SK-N-SH (cell line): ENCODE measurements around the gene ATP2C1. TPM values are rescaled to one million over a fixed set of nuclear protein-coding genes. Genes with fewer than 3 reads are reported as not detected.

ENCODE experiments used
- CTCF ChIA-PET: fragments of 300-600, 350-600 bp; formaldehyde crosslinking; extraction: SDS; loops from one replicate; lab custom pipeline; 2021; lab: Yijun Ruan, JAX
- POLR2A ChIA-PET: fragments of 350-600 bp; sonication (Branson Sonifier 250); formaldehyde crosslinking; extraction: SDS; loops from one replicate; lab custom pipeline; 2020; ENCODE audit warnings: antibody characterized with exemption, inconsistent platforms; lab: Yijun Ruan, JAX
- DNase-seq: peaks from one replicate; pipeline ENCODE4 v3.0.0; 2012
- H2AFZ ChIP-seq: fragments of 200-600 bp; sonication (generic); 2 replicates; pipeline ENCODE4 v1.8.1; 2016; ENCODE audit warnings: antibody characterized with exemption, mild to moderate bottlenecking, low read depth
- H3F3A ChIP-seq: fragments of 200-600 bp; sonication (generic); replicated peaks from 2 replicates; pipeline ENCODE3; 2016; ENCODE audit warnings: antibody characterized with exemption, mild to moderate bottlenecking; ENCODE audit not compliant: insufficient read depth
- H3K27ac ChIP-seq, 2 experiments: fragments of 200-500 bp in 1 of 2; fragments of 200-600 bp in 1 of 2; sonication (Bioruptor generic) in 1 of 2; sonication (generic), shearing (Covaris generic) in 1 of 2; 2 replicates each; pipeline versions ENCODE4 v1.5.1 to v1.6.1; 2014 to 2016; ENCODE audit warnings: low read depth in 2 of 2, inconsistent platforms in 1 of 2, low read length in 1 of 2, mild to moderate bottlenecking in 1 of 2, mixed read lengths in 1 of 2
- H3K27me3 ChIP-seq: fragments of 200-600 bp; sonication (generic), shearing (Covaris generic); 2 replicates; pipeline ENCODE4 v1.6.1; 2016; ENCODE audit warnings: mixed run types; ENCODE audit not compliant: insufficient read depth
- H3K36me3 ChIP-seq, 2 experiments: fragments of 200-500 bp in 1 of 2; fragments of 200-600 bp in 1 of 2; sonication (Bioruptor generic) in 1 of 2; sonication (generic) in 1 of 2; replicated peaks in 1 of 2; 2 replicates each; pipeline versions ENCODE3 to v1.5.1; 2014 to 2016; ENCODE audit warnings: low read length in 1 of 2, mild to moderate bottlenecking in 1 of 2; ENCODE audit not compliant: insufficient read depth in 2 of 2, control insufficient read depth in 1 of 2
- H3K4me1 ChIP-seq, 2 experiments: fragments of 200-500 bp in 1 of 2; fragments of 200-600 bp in 1 of 2; sonication (Bioruptor generic) in 1 of 2; sonication (generic), shearing (Covaris generic) in 1 of 2; 2 replicates each; pipeline versions ENCODE4 v1.5.1 to v1.6.1; 2014 to 2016; ENCODE audit warnings: low read depth in 1 of 2, low read length in 1 of 2, mixed run types in 1 of 2; ENCODE audit not compliant: insufficient read depth in 2 of 2, control insufficient read depth in 1 of 2
- H3K4me2 ChIP-seq: fragments of 200-600 bp; sonication (generic), shearing (Covaris generic); 2 replicates; pipeline ENCODE4 v1.6.1; 2017; ENCODE audit warnings: mixed run types
- H3K4me3 ChIP-seq, 2 experiments: fragments of 200-500 bp in 1 of 2; fragments of 200-600 bp in 1 of 2; sonication (Bioruptor generic) in 1 of 2; sonication (generic), shearing (Covaris generic) in 1 of 2; 2 replicates each; pipeline versions ENCODE4 v1.5.1 to v1.8.1; 2014 to 2016; ENCODE audit warnings: low read depth in 2 of 2, inconsistent platforms in 1 of 2, low read length in 1 of 2, mild to moderate bottlenecking in 1 of 2, mixed read lengths in 1 of 2, moderate library complexity in 1 of 2
- H3K79me2 ChIP-seq: fragments of 200-600 bp; sonication (generic); 2 replicates; pipeline ENCODE4 v1.8.1; 2017; ENCODE audit warnings: mild to moderate bottlenecking; ENCODE audit not compliant: insufficient read depth
- H3K9ac ChIP-seq: fragments of 200-600 bp; sonication (generic); 2 replicates; pipeline ENCODE4 v1.6.1; 2017; ENCODE audit warnings: mixed run types
- H3K9me2 ChIP-seq: fragments of 200-600 bp; sonication (generic); 2 replicates; pipeline ENCODE4 v1.6.1; 2017; ENCODE audit warnings: mixed run types
- H3K9me3 ChIP-seq: fragments of 200-600 bp; sonication (generic); 2 replicates; pipeline ENCODE4 v1.6.1; 2017; ENCODE audit warnings: mixed run types, mild to moderate bottlenecking, moderate library complexity
- H4K20me1 ChIP-seq: fragments of 200-600 bp; sonication (generic); 2 replicates; pipeline ENCODE4 v1.6.1; 2017; ENCODE audit warnings: mild to moderate bottlenecking, mixed run types; ENCODE audit not compliant: insufficient read depth
- EP300 ChIP-seq, 2 experiments: IDR thresholded peaks; 2 replicates each; pipeline versions ENCODE4 v1.4.0 to v1.6.1; 2012; ENCODE audit warnings: borderline replicate concordance in 1 of 2, low read depth in 1 of 2, low read length in 1 of 2
- EZH2phosphoT487 ChIP-seq: fragments of 200-600 bp; sonication (generic); IDR thresholded peaks from 2 replicates; pipeline ENCODE4 v1.6.1; 2017; ENCODE audit warnings: low read depth, mixed run types, mild to moderate bottlenecking, antibody characterized with exemption, moderate library complexity, borderline replicate concordance
- FOSL2 ChIP-seq: IDR thresholded peaks from 2 replicates; pipeline ENCODE4 v1.4.0; 2012; ENCODE audit warnings: low read depth, mild to moderate bottlenecking, moderate library complexity, borderline replicate concordance
- FOXJ3 ChIP-seq: sonication (generic); formaldehyde crosslinking; IDR thresholded peaks from 2 replicates; pipeline ENCODE4 v1.5.1; 2020; ENCODE audit warnings: mild to moderate bottlenecking, missing genetic modification reagents
- FOXM1 ChIP-seq: IDR thresholded peaks from 2 replicates; pipeline ENCODE4 v1.4.0; 2012; ENCODE audit warnings: low read depth, mild to moderate bottlenecking
- GABPA ChIP-seq: IDR thresholded peaks from 2 replicates; pipeline ENCODE4 v1.4.0; 2012; ENCODE audit warnings: low read depth, mild to moderate bottlenecking
- GATA2 ChIP-seq: sonication (generic); formaldehyde crosslinking; IDR thresholded peaks from 2 replicates; pipeline ENCODE4 v1.5.0; 2020; ENCODE audit warnings: mild to moderate bottlenecking, missing genetic modification reagents
- JUND ChIP-seq: IDR thresholded peaks from 2 replicates; pipeline ENCODE4 v1.4.0; 2012
- NFIC ChIP-seq: IDR thresholded peaks from 2 replicates; pipeline ENCODE4 v1.4.0; 2012; ENCODE audit warnings: borderline replicate concordance
- POLR2AphosphoS5 ChIP-seq: IDR thresholded peaks from 2 replicates; pipeline ENCODE4 v1.6.1; 2012; ENCODE audit warnings: low read depth, low read length
- RFX5 ChIP-seq: IDR thresholded peaks from 2 replicates; pipeline ENCODE4 v1.6.1; 2012; ENCODE audit warnings: mild to moderate bottlenecking, improper control_type of control experiment, low read length
- RXRA ChIP-seq: IDR thresholded peaks from 2 replicates; pipeline ENCODE4 v1.4.0; 2012; ENCODE audit warnings: low read depth, mild to moderate bottlenecking, borderline replicate concordance
- SIN3A ChIP-seq: IDR thresholded peaks from 2 replicates; pipeline ENCODE4 v1.6.1; 2012; ENCODE audit warnings: low read depth, mild to moderate bottlenecking, low read length, moderate library complexity, borderline replicate concordance
- SMC3 ChIP-seq: IDR thresholded peaks from 2 replicates; pipeline ENCODE4 v1.6.1; 2012; ENCODE audit warnings: low read depth, low read length, improper control_type of control experiment
- TCF12 ChIP-seq: IDR thresholded peaks from 2 replicates; pipeline ENCODE4 v1.4.0; 2012
- TEAD4 ChIP-seq: IDR thresholded peaks from 2 replicates; pipeline ENCODE4 v1.4.0; 2012; ENCODE audit warnings: mild to moderate bottlenecking, borderline replicate concordance; ENCODE audit not compliant: insufficient read depth
- YY1 ChIP-seq: IDR thresholded peaks from 2 replicates; pipeline ENCODE4 v1.4.0; 2012; ENCODE audit warnings: low read depth, mild to moderate bottlenecking
- WGBS: methylation state at CpG from one replicate; pipeline ENCODE4 v1.1.6; 2017; ENCODE audit warnings: low lambda C conversion rate; 5-methylcytosine and 5-hydroxymethylcytosine counted together
- polyA plus RNA-seq, 3 experiments: library from polyadenylated mRNA; depleted of rRNA; stranded (reverse); fragments of >200 nt; gene quantifications; 2 replicates each; pipeline ENCODE4 v1.2.3, GENCODE V29; 2012
- TF ChIP-seq, protein P1 (sequence below): fragments of 150-350 bp; IDR thresholded peaks from 2 replicates; pipeline ENCODE4 v1.6.1; 2016; ENCODE audit warnings: mild to moderate bottlenecking, low read depth, low read length
- TF ChIP-seq, protein P2 (sequence below): IDR thresholded peaks from 2 replicates; pipeline ENCODE4 v1.6.1; 2012; ENCODE audit warnings: mild to moderate bottlenecking, low read depth, low read length, moderate library complexity
- TF ChIP-seq, protein P3 (sequence below): fragments of 200-600 bp; sonication (generic); IDR thresholded peaks from 2 replicates; pipeline ENCODE4 v1.6.1; 2017; ENCODE audit warnings: antibody characterized with exemption, mild to moderate bottlenecking, moderate library complexity
- TF ChIP-seq, protein P4 (sequence below): IDR thresholded peaks from 2 replicates; pipeline ENCODE4 v1.4.0; 2012; ENCODE audit warnings: low read depth, borderline replicate concordance
- TF ChIP-seq, protein P5 (sequence below): IDR thresholded peaks from 2 replicates; pipeline ENCODE4 v1.4.0; 2012; ENCODE audit warnings: low read depth, borderline replicate concordance
- TF ChIP-seq, protein P6 (sequence below): IDR thresholded peaks from 2 replicates; pipeline ENCODE4; 2012

ATP2C1 gene
- polyA plus RNA-seq, 1 of the 3 experiments (the other 2 are of a cell fraction), result 35.6 TPM

DNA sequence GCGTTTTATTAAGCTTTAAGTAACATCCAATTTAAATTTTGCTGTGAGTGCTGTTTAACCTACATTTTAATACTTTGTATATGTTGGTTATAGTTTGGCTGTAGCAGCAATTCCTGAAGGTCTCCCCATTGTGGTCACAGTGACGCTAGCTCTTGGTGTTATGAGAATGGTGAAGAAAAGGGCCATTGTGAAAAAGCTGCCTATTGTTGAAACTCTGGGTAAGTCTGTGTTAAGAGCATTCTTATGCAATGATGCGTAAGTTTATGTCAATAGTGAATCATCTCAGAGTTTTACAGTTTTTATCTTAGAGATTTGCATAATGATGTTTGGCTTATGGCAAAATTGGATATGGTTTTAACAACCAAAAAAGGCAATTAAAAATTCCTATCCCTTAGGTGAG lies 70.0 kb downstream of the ATP2C1 start:
- Histone ChIP-seq H2AFZ (no peak overlapping the region), H3F3A (peaks cover 58% of the 10 kb centered on the region), H3K27me3 (no peaks in the 10 kb centered on the region)
- CTCF ChIA-PET, result interaction anchor here (0.7 kb wide), 1 partner anchor 71 kb away, joined by 3 read pairs; no protein-coding TSS in a partner anchor
- TF ChIP-seq TEAD4, result peak; percentile 48; the same call in 1 of the 2 replicates
- TF ChIP-seq NFIC, result no peak
- TF ChIP-seq YY1, result no peak
- TF ChIP-seq TCF12, result peak; percentile 60
- TF ChIP-seq, protein P1, sequence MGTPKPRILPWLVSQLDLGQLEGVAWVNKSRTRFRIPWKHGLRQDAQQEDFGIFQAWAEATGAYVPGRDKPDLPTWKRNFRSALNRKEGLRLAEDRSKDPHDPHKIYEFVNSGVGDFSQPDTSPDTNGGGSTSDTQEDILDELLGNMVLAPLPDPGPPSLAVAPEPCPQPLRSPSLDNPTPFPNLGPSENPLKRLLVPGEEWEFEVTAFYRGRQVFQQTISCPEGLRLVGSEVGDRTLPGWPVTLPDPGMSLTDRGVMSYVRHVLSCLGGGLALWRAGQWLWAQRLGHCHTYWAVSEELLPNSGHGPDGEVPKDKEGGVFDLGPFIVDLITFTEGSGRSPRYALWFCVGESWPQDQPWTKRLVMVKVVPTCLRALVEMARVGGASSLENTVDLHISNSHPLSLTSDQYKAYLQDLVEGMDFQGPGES, result no peak
- TF ChIP-seq RFX5, result no peak
- no peak for TF ChIP-seq SIN3A
- TF ChIP-seq FOXJ3, result no peak
- TF ChIP-seq, protein P2, sequence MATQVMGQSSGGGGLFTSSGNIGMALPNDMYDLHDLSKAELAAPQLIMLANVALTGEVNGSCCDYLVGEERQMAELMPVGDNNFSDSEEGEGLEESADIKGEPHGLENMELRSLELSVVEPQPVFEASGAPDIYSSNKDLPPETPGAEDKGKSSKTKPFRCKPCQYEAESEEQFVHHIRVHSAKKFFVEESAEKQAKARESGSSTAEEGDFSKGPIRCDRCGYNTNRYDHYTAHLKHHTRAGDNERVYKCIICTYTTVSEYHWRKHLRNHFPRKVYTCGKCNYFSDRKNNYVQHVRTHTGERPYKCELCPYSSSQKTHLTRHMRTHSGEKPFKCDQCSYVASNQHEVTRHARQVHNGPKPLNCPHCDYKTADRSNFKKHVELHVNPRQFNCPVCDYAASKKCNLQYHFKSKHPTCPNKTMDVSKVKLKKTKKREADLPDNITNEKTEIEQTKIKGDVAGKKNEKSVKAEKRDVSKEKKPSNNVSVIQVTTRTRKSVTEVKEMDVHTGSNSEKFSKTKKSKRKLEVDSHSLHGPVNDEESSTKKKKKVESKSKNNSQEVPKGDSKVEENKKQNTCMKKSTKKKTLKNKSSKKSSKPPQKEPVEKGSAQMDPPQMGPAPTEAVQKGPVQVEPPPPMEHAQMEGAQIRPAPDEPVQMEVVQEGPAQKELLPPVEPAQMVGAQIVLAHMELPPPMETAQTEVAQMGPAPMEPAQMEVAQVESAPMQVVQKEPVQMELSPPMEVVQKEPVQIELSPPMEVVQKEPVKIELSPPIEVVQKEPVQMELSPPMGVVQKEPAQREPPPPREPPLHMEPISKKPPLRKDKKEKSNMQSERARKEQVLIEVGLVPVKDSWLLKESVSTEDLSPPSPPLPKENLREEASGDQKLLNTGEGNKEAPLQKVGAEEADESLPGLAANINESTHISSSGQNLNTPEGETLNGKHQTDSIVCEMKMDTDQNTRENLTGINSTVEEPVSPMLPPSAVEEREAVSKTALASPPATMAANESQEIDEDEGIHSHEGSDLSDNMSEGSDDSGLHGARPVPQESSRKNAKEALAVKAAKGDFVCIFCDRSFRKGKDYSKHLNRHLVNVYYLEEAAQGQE, result no peak
- TF ChIP-seq GABPA, result no peak
- TF ChIP-seq, protein P3, sequence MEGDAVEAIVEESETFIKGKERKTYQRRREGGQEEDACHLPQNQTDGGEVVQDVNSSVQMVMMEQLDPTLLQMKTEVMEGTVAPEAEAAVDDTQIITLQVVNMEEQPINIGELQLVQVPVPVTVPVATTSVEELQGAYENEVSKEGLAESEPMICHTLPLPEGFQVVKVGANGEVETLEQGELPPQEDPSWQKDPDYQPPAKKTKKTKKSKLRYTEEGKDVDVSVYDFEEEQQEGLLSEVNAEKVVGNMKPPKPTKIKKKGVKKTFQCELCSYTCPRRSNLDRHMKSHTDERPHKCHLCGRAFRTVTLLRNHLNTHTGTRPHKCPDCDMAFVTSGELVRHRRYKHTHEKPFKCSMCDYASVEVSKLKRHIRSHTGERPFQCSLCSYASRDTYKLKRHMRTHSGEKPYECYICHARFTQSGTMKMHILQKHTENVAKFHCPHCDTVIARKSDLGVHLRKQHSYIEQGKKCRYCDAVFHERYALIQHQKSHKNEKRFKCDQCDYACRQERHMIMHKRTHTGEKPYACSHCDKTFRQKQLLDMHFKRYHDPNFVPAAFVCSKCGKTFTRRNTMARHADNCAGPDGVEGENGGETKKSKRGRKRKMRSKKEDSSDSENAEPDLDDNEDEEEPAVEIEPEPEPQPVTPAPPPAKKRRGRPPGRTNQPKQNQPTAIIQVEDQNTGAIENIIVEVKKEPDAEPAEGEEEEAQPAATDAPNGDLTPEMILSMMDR, result no peak
- no peak for TF ChIP-seq GATA2 (CRISPR knock-in tag)
- peak in 1 of 2 experiments; percentile 53; a peak in 1 of 4 replicates for TF ChIP-seq EP300 (IDR thresholded peaks at IDR 0.05; ENCODE audit: borderline replicate concordance in 1 of 2, low read depth in 1 of 2, low read length in 1 of 2)
- peak; percentile 28; the same call in 1 of the 2 replicates for TF ChIP-seq RXRA
- TF ChIP-seq FOSL2, result peak; percentile 80; the same call in 1 of the 2 replicates
- TF ChIP-seq EZH2phosphoT487, result no peak
- TF ChIP-seq FOXM1, result no peak
- TF ChIP-seq, protein P4, sequence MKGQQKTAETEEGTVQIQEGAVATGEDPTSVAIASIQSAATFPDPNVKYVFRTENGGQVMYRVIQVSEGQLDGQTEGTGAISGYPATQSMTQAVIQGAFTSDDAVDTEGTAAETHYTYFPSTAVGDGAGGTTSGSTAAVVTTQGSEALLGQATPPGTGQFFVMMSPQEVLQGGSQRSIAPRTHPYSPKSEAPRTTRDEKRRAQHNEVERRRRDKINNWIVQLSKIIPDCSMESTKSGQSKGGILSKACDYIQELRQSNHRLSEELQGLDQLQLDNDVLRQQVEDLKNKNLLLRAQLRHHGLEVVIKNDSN, result no peak
- TF ChIP-seq, protein P5, sequence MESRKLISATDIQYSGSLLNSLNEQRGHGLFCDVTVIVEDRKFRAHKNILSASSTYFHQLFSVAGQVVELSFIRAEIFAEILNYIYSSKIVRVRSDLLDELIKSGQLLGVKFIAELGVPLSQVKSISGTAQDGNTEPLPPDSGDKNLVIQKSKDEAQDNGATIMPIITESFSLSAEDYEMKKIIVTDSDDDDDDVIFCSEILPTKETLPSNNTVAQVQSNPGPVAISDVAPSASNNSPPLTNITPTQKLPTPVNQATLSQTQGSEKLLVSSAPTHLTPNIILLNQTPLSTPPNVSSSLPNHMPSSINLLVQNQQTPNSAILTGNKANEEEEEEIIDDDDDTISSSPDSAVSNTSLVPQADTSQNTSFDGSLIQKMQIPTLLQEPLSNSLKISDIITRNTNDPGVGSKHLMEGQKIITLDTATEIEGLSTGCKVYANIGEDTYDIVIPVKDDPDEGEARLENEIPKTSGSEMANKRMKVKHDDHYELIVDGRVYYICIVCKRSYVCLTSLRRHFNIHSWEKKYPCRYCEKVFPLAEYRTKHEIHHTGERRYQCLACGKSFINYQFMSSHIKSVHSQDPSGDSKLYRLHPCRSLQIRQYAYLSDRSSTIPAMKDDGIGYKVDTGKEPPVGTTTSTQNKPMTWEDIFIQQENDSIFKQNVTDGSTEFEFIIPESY, result no peak
- TF ChIP-seq SMC3, result no peak
- TF ChIP-seq JUND, result peak; percentile 82
- no peak for TF ChIP-seq POLR2AphosphoS5
- TF ChIP-seq, protein P6, sequence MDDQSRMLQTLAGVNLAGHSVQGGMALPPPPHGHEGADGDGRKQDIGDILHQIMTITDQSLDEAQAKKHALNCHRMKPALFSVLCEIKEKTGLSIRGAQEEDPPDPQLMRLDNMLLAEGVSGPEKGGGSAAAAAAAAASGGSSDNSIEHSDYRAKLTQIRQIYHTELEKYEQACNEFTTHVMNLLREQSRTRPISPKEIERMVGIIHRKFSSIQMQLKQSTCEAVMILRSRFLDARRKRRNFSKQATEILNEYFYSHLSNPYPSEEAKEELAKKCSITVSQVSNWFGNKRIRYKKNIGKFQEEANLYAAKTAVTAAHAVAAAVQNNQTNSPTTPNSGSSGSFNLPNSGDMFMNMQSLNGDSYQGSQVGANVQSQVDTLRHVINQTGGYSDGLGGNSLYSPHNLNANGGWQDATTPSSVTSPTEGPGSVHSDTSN, result peak; percentile 43
- TF ChIP-seq, all 33 proteins: peak for 7
- H3K27ac ChIP-seq, result peak overlapping the region in 1 of 2 experiments; percentile 91; a peak in 2 of 4 replicates
- no peaks in the 10 kb centered on the region for H3K79me2 ChIP-seq
- H3K4me2 ChIP-seq, result no peak overlapping the region
- peak overlapping the region; percentile 49; the same call in 1 of the 2 replicates for H3K9ac ChIP-seq
- DNase-seq, result no peak
- peaks cover 56 to 79% of the 10 kb centered on the region in 2 experiments for H3K36me3 ChIP-seq
- peaks cover 0 to 11% of the 10 kb centered on the region in 2 experiments; a peak in 2 of 4 replicates for H3K4me1 ChIP-seq
- H3K9me3 ChIP-seq, result no peaks in the 10 kb centered on the region
- H3K9me2 ChIP-seq, result no peaks in the 10 kb centered on the region
- H3K4me3 ChIP-seq, result no peak overlapping the region
- POLR2A ChIA-PET, result no interaction called here
- H4K20me1 ChIP-seq, result no peaks in the 10 kb centered on the region
- 58% methylated on average over 3 of the region's 3 CpGs for WGBS
